GM21619 (cell line): ENCODE data around the gene NCOA1.
"Not testable (repeated sequence)": the region's sequence is repeated elsewhere in the genome, so short reads cannot be mapped to it uniquely, and the experiment has no call there.

Source experiments
- ATAC-seq: cut with Tn5 transposase; IDR thresholded peaks from one replicate; pipeline ENCODE4 v1.9.1; 2021; ENCODE audit not compliant: unreplicated experiment

NCOA1 gene

GRCh38 chr2:24505534-24506275 lies 14.7 kb downstream of the NCOA1 start:
- ATAC-seq = no peak

DNA sequence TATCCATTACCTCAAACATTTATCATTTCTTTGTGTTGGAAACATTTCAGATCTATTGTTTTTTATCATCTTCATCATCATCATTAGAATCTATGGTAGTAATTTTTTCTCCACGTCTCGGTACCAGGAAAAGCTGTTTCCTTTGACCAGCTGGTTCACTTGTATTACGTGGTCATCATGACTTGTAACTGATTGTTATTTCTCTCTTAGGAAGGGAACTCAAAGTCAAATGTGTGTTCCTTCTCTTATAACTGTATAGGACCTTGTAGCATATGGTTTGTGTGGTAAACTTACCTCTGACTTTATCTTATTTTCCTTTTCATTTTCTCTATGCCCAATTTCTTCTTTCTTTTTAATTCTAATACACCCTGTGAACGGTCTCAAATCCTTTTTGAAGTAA lies 16.5 kb downstream of the NCOA1 start:
- no peak for ATAC-seq

DNA sequence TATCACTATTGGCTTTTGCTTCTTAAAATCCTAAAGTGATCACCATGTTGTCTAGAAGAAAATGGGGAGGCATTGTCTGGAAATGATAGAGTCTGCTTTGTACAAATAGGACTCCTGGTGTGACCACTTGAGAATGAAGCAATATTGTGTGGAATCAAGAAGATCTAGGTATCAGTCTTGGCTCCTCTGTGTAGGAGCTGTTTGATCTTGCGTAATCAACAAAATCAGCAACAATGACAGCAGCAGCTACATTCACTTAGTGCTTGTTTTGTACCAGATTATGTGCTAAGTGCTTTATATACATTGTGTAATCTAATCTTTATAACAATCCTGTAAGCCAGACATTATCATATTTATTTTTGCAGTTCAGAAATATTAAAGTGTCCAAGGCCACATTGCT lies 17.8 kb downstream of the NCOA1 start:
- ATAC-seq = no peak

GRCh38 chr2:24509425-24509824 lies 18.4 kb downstream of the NCOA1 start:
- peak; percentile 70 for ATAC-seq

DNA sequence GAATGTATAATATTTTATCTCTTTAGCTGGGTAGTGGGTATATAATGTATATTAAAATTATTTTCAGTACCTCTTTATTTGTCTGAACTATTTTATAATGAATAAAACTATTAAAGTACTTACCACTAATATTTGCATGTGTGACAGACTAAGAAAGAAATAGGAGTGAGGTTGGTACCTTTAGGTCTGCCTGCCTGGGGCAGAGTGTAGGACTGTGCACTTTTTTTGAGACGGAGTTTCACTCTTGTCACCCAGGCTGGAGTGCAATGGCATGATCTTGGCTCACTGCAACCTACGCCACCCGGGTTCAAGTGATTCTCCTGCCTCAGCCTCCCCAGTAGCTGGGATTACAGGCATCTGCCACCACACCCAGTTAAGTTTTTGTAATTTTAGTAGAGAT lies 18.8 kb downstream of the NCOA1 start:
- ATAC-seq = no peak

DNA sequence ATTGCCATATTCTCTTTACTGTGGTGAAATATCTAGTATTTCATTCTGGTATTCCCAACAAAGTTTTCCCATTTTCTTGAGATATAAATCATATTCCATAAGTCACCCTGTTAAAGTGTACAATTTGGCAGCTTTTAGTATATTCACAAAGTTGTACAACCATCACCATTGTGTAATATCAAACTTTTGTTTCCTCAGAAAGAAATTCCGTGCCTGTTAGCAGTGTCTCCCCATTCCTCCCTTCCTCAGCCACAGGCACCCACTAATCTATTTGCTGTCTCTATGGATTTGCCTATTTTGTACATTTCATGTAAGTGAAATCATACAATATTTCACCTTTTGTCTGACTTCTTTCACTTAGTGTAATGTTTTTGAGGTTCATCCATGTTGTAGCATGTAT lies 19.7 kb downstream of the NCOA1 start:
- ATAC-seq = no peak

GRCh38 chr2:24511198-24511597 lies 20.1 kb downstream of the NCOA1 start:
- no peak for ATAC-seq

GRCh38 chr2:24511894-24512293 lies 20.8 kb downstream of the NCOA1 start:
- peak; percentile 35 for ATAC-seq

DNA sequence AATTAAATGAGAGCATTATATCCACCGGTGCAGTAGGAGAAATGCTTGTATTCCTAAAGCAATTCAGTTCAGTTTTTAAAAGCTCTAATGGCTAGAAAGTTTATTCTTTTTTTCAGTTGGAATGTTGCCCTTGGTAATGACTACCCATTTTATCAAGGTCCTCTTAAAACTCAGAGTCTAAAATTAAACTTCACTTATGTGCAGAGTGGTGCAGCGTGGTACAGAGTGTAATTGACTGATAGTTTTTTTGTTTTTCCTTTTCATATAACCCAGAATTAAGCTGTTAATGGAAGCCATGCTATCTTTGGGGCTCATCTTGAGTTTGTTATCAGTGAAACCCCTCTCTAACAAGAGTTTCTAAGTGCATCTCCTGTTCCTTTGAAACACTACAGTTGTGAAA lies 21.4 kb downstream of the NCOA1 start:
- no peak for ATAC-seq

DNA sequence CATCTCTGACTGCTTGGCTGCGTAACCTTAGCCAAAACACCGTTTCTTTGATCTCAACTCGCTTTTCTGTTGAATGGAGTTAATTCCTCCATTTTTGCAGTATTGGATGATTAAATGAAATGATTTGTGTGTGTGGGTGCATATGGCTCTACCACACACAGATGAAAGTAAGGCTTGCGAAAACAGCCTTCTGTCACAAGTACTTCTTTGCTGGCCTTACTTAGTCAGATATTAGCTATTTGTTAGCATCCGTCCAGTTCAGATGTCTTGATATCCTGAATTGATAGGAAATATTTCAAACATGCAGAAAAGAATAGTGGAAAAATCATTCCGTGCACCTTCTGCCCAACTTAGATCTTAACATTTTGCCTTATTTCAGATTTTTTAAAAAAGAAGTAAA lies 21.8 kb downstream of the NCOA1 start:
- no peak for ATAC-seq

- no peak for ATAC-seq
These were observed 22.4 kb downstream of the NCOA1 start for GRCh38 chr2:24513281-24514071.

- ATAC-seq = no peak
These were observed 23.8 kb downstream of the NCOA1 start for GRCh38 chr2:24514820-24515219.

DNA sequence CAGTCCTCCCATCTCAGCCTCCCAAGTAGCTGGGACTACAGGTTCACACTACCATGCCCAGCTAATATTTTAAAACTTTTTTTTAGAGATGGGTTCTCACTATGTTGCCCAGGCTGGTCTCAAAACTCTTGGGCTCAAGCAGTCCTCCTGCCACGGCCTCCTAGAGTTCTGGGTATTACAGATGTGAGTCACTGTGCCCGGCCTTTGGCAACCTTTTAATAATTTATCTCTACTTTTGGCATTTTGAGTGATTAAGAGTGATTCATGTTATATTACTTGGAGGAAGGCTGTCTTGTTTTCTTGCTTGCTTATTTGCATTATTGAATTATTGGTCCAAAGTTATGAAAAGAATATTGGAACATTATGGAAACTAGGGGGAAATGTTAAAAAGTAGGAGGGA lies 24.3 kb downstream of the NCOA1 start:
- ATAC-seq = no peak

GRCh38 chr2:24515831-24516230 lies 24.8 kb downstream of the NCOA1 start:
- ATAC-seq = no peak

DNA sequence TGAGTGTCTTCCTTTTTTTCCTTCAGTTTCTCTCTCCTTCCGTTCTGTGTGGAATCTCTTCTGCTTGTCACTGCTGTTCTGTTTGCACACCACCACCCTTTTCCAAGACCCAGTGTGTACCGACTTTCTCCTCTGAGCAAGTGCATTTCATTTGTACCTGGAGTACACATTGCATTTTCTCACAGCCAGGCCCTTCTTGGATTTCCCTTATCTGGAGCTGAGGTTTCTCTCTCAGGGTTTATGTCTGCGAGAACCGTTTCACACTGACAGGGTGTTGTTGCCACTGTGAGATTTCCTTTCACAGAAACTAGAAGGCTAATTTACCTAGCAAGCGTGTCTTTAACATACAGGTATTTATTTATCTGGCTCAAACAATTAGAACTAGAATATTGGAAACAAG lies 26.2 kb downstream of the NCOA1 start:
- no peak for ATAC-seq

DNA sequence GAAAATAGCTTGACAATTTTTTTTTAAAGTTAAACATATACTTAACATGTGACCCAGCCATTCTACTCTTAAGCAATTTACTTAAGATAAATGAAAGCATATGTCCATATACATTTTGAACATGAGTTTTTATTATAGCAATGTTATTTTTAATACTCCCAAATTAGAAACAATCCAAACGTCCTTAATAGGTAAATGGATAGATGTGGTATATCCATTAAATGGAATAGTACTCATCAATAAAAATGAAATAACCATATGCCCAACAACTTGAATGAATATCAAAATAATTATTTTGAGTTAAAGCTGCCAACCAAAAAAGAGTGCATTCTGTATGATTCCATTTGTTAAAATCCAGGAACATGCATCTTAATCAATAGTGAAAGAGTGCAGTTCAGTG lies 29.1 kb downstream of the NCOA1 start:
- no peak for ATAC-seq

GRCh38 chr2:24521162-24521857 lies 30.3 kb downstream of the NCOA1 start:
- ATAC-seq = no peak

DNA sequence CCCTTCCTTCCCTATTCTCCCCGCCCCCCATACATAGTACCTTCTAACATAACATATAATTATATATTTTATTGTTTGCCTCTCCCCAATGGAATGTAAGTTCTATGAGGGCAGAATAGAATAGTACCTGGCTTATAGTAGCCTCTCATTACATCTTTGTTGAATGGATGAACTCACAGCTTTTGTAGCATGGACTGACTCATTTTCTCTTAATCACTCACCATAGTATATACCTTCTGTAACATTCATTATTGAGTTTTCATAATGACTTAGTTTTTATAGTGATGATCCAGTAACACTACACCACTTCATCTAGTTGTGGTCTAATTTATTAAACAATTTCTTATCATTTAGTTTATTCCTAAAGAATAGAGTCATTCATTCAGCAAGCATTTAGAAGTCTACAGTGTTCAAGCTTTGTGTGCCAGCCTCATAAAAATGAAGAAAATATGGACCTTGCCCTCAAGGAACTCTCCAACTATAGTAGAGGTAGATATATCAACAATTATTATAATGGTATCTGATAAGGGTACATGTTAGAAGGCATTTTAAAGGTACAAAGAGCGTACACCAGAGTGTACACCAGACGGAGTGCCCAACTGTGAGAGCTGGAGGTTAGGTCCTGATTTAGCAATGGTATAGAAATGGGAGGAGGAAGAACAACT lies 31.1 kb downstream of the NCOA1 start:
- no peak for ATAC-seq

DNA sequence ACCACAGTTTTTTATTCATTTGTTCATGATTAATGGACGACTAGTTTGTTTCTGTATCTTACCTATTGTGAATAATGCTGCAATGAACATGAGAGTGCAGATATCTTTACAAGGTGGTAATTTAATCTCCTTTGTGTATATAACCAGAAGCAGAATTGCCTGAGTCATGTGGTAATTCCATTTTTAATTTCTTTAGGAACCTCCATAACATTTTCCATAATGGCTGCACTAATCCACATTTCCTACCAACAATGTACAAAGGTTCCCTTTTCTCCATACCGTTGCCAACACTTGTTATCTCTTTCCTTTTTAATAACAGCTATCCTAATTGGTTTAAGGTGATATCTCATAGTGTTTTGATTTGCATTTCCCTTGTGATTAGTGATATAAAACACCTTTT lies 36.5 kb downstream of the NCOA1 start:
- no peak for ATAC-seq

GRCh38 chr2:24530796-24531195 lies 39.7 kb downstream of the NCOA1 start:
- ATAC-seq = no peak

DNA sequence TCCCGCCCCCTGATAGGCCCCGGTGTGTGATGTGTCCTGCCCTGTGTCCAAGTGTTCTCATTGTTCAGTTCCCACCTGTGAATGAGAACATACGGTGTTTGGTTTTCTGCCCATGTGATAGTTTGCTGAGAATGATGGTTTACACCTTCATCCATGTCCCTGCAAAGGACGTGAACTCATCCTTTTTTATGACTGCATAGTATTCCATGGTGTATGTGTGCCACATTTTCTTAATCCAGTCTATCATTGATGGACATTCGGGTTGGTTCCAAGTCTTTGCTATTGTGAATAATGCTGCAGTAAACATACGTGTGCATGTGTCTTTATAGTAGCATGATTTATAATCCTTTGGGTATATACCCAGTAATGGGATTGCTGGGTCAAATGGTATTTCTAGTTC lies 40.6 kb downstream of the NCOA1 start:
- ATAC-seq = not testable (repeated sequence)
